ENCODE data around the gene BANP. TPM values are rescaled to one million over a fixed set of nuclear protein-coding genes. Genes with fewer than 3 reads are reported as not detected.
"Not testable (repeated sequence)": the region's sequence is repeated elsewhere in the genome, so short reads cannot be mapped to it uniquely, and the experiment has no call there.

BANP gene
- total RNA-seq, 1 experiment from 2014 or later = 49.6 TPM

DNA sequence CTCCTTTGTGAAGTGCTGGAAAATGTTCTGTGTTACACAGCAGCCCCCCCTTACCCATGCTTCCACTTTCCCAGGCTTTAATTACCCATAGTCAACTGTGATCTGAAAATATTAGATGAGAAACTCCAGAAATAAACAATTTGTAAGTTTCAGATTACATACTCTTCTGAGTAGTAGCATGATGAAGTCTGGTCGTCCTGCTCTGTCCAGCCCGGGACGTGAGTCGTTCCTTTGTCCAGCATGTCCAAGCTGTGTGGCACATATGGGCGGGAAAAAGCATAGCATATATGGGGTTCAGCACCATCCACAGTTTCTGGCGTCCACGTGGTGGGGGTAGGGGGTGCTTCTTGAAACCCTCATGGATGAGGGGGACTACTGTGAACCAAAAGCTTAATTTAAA, 83.5 kb downstream of the BANP start:
- intact Hi-C loops (cut with micrococcal nuclease; ENCODE audit: unreplicated experiment) = no loop called here
- Mint-ChIP-seq H3K27me3 (ENCODE audit: unreplicated experiment) (no peaks in the 10 kb centered on the region), H3K36me3 (ENCODE audit: insufficient read depth, unreplicated experiment) (peaks cover 5% of the 10 kb centered on the region), H3K9me3 (ENCODE audit: low read depth, unreplicated experiment) (no peaks in the 10 kb centered on the region), H3K27ac (ENCODE audit: unreplicated experiment) (no peak overlapping the region), H3K4me1 (ENCODE audit: low read depth, unreplicated experiment) (no peaks in the 10 kb centered on the region), H3K4me3 (ENCODE audit: low read depth, unreplicated experiment) (no peak overlapping the region)
- no TSS peak for BruUV-seq (replicated peaks)
- no peak for DNase-seq
- TF ChIP-seq, protein P1, sequence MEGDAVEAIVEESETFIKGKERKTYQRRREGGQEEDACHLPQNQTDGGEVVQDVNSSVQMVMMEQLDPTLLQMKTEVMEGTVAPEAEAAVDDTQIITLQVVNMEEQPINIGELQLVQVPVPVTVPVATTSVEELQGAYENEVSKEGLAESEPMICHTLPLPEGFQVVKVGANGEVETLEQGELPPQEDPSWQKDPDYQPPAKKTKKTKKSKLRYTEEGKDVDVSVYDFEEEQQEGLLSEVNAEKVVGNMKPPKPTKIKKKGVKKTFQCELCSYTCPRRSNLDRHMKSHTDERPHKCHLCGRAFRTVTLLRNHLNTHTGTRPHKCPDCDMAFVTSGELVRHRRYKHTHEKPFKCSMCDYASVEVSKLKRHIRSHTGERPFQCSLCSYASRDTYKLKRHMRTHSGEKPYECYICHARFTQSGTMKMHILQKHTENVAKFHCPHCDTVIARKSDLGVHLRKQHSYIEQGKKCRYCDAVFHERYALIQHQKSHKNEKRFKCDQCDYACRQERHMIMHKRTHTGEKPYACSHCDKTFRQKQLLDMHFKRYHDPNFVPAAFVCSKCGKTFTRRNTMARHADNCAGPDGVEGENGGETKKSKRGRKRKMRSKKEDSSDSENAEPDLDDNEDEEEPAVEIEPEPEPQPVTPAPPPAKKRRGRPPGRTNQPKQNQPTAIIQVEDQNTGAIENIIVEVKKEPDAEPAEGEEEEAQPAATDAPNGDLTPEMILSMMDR (IDR thresholded peaks at IDR 0.05; ENCODE audit: unreplicated experiment) = no peak
- CTCF ChIA-PET = no interaction called here

GRCh38 chr16:88035292-88035691, 84.1 kb downstream of the BANP start:
- H3K9me3 Mint-ChIP-seq (ENCODE audit: low read depth, unreplicated experiment) = no peaks in the 10 kb centered on the region
- BruUV-seq (replicated peaks) = no TSS peak
- no peak overlapping the region for H3K27ac Mint-ChIP-seq (ENCODE audit: unreplicated experiment)
- no peak overlapping the region for H3K4me3 Mint-ChIP-seq (ENCODE audit: low read depth, unreplicated experiment)
- CTCF ChIA-PET = no interaction called here
- no peaks in the 10 kb centered on the region for H3K27me3 Mint-ChIP-seq (ENCODE audit: unreplicated experiment)
- TF ChIP-seq, protein P1 (IDR thresholded peaks at IDR 0.05; ENCODE audit: unreplicated experiment) = no peak
- H3K36me3 Mint-ChIP-seq (ENCODE audit: insufficient read depth, unreplicated experiment) = peaks cover 5% of the 10 kb centered on the region
- no peak for DNase-seq
- no peaks in the 10 kb centered on the region for H3K4me1 Mint-ChIP-seq (ENCODE audit: low read depth, unreplicated experiment)
- intact Hi-C loops (cut with micrococcal nuclease; ENCODE audit: unreplicated experiment) = no loop called here

DNA sequence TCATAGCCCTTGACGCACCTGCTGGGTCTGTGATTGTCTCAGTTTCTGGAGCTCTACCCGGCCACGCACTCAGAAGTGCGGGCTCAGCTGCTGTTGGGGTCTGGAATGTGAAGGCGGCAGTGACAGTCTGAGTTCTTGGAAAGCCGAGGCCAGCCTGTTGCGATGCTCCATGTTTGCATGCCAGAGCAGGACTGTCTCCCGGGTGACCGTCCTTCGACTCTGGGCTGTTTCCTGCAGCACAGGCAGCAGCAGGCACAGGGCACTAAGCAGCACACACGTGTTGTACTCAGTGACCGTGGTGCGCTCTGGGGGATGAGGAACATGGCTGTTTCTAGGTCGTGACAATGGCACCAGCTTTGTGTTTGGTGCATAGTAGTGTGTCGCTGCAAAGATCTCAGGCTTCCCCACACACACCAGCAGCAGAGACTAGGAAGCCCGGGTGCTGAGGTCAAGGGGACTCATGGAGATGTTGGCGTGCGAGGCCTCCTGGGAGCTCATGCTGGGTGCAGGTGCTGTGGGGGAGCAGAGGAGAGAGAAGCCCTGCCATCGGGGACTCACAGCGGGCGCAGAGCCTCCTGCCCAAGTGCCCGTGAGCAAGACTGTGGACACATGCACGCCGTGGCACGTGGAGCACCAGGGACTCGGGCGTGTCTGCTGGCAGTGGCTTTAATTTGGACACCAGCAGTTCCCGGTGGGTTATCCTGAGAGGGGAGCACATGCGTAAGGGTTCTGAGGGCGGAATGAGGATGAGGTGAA, 84.8 kb downstream of the BANP start:
- H3K27me3 Mint-ChIP-seq (ENCODE audit: unreplicated experiment); H3K4me1 Mint-ChIP-seq (ENCODE audit: low read depth, unreplicated experiment); BruUV-seq (replicated peaks); H3K27ac Mint-ChIP-seq (ENCODE audit: unreplicated experiment); CTCF ChIA-PET; H3K36me3 Mint-ChIP-seq (ENCODE audit: insufficient read depth, unreplicated experiment); H3K9me3 Mint-ChIP-seq (ENCODE audit: low read depth, unreplicated experiment); DNase-seq; intact Hi-C loops (cut with micrococcal nuclease; ENCODE audit: unreplicated experiment); H3K4me3 Mint-ChIP-seq (ENCODE audit: low read depth, unreplicated experiment): not testable (repeated sequence)

DNA sequence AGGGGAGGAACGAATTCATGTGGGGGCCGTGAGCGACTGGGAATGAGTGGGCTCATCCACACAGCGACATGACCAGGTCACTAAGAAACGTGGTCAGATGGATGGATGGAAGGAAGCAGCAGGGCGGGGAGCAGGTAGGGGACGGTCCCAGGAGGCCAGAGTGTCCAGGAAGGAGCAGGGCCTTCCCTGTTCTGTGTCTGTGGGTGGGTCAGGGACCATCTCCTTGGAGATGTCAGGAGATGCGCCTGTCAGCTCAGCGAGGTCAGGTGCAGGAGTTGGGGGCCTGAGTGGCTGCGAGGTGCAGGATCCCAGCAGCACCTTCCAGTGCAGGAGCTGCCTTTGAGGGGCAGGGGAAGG, 85.4 kb downstream of the BANP start:
- not testable (repeated sequence) for BruUV-seq (replicated peaks)

DNA sequence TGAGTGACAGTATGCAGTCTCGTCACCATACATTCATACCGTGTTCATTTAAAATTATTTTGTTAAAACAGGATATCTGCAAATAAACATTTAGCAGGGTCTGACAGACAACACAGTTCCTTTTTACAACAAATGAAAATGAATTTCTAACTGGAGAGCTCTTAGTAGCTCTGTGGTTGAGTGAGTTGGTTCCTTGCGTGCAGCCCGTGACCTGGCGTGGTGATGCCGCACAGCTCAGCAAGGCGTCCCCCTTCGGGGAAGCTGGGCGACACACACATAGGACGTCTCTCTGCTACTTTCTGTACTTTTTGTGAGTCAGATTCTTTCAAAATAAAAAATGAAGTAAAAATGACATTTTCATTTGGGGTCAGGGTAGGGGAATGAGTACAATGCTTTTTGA, 86.1 kb downstream of the BANP start:
- intact Hi-C loops (cut with micrococcal nuclease; ENCODE audit: unreplicated experiment); H3K27me3 Mint-ChIP-seq (ENCODE audit: unreplicated experiment); CTCF ChIA-PET; BruUV-seq (replicated peaks); DNase-seq; H3K4me1 Mint-ChIP-seq (ENCODE audit: low read depth, unreplicated experiment); H3K27ac Mint-ChIP-seq (ENCODE audit: unreplicated experiment); H3K36me3 Mint-ChIP-seq (ENCODE audit: insufficient read depth, unreplicated experiment); H3K4me3 Mint-ChIP-seq (ENCODE audit: low read depth, unreplicated experiment); H3K9me3 Mint-ChIP-seq (ENCODE audit: low read depth, unreplicated experiment): not testable (repeated sequence)

More for the DNA sequence above, 85.4 kb downstream of the BANP start:
- H3K27ac Mint-ChIP-seq (ENCODE audit: unreplicated experiment); H3K27me3 Mint-ChIP-seq (ENCODE audit: unreplicated experiment); H3K9me3 Mint-ChIP-seq (ENCODE audit: low read depth, unreplicated experiment); H3K36me3 Mint-ChIP-seq (ENCODE audit: insufficient read depth, unreplicated experiment); intact Hi-C loops (cut with micrococcal nuclease; ENCODE audit: unreplicated experiment); DNase-seq; CTCF ChIA-PET; H3K4me1 Mint-ChIP-seq (ENCODE audit: low read depth, unreplicated experiment); H3K4me3 Mint-ChIP-seq (ENCODE audit: low read depth, unreplicated experiment): not testable (repeated sequence)

DNA sequence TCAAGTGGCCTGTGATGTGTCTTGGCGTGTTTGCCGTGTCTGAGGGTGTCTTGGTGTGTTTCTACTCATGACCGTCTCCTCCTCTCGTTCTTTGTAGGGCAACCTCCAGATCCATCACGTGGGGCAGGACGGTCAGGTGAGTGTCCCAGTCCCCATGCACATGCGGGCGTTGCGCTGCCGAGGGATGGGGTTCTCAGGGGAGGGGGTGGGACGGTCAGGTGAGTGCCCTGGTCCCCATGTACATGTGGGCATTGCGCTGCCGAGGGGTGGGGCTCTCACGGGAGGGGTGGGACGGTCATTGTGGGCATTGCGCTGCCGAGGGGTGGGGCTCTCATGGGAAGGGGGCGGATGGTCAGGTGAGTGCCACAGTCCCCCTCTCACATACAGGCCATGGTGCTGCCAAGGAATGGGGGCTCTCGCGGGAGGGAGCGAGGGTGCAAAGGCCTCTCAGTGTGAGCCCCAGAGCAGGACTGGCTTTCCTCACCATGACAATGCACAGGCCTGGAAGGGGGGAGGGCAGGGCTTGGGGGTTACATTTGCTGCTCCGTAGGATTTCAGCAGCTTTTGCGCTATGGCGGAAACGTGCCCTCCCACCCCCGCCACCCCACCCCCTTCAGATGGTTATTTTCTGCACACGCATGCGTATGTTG, 86.8 kb downstream of the BANP start:
- BruUV-seq (replicated peaks); H3K27me3 Mint-ChIP-seq (ENCODE audit: unreplicated experiment); H3K27ac Mint-ChIP-seq (ENCODE audit: unreplicated experiment); H3K36me3 Mint-ChIP-seq (ENCODE audit: insufficient read depth, unreplicated experiment); H3K4me1 Mint-ChIP-seq (ENCODE audit: low read depth, unreplicated experiment); DNase-seq; H3K9me3 Mint-ChIP-seq (ENCODE audit: low read depth, unreplicated experiment); CTCF ChIA-PET; intact Hi-C loops (cut with micrococcal nuclease; ENCODE audit: unreplicated experiment); H3K4me3 Mint-ChIP-seq (ENCODE audit: low read depth, unreplicated experiment): not testable (repeated sequence)

DNA sequence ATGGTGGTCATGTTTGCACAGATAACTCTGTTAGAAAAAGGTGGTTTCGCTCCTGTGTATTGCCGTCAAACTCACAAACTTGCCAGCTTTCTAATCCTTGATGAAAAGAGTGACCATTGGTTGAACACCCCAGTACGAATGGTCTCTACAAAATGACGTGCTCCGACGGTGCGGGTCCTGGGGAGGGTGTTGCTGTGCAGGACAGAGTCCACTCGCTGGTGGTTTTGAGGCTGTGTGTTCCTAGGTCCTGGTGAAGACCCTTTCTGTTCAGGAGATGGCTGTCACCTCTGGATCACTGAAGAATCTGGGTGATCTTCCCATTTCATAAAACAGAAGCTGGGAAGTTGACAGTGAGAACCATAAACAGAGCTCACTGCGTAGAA, 87.3 kb downstream of the BANP start:
- H3K4me1 Mint-ChIP-seq (ENCODE audit: low read depth, unreplicated experiment); intact Hi-C loops (cut with micrococcal nuclease; ENCODE audit: unreplicated experiment); DNase-seq; H3K36me3 Mint-ChIP-seq (ENCODE audit: insufficient read depth, unreplicated experiment); H3K9me3 Mint-ChIP-seq (ENCODE audit: low read depth, unreplicated experiment); BruUV-seq (replicated peaks); CTCF ChIA-PET; H3K27ac Mint-ChIP-seq (ENCODE audit: unreplicated experiment); H3K4me3 Mint-ChIP-seq (ENCODE audit: low read depth, unreplicated experiment); H3K27me3 Mint-ChIP-seq (ENCODE audit: unreplicated experiment): not testable (repeated sequence)

All from Calu3 (cell line).